ENCODE measurements around the gene KIF5B.
"Not testable (repeated sequence)": the region's sequence is repeated elsewhere in the genome, so short reads cannot be mapped to it uniquely, and the experiment has no call there.

The KIF5B gene

DNA sequence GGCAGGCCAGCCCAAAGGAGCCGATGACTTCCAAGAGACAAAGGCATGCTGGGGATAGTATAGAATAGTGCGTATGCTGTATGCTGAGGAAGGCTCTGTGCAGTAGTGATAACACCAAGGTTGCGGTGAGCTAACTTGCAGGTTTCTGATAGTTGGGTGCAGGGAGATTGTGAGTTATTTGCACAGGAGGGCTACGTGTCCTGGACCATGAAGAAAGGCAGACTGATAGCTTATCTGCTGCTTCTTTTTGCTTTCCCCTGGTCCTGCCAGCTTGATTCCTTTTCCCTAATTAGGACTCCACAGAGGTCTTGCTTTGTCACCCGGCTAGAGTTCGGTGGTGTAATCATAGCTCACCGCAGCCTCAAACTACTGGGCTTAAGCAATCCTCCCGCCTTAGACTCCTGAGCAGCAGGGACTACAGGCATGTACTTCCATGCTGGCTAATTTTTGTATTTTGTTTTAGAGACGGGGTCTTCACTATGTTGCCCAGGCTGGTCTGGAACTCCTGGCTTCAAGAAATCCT, 83.6 kb downstream of the KIF5B start:
- peak; percentile 36 to 77 (median 42) for DNase-seq
- peak overlapping the region in 1 of 2 experiments; percentile 50 for H3K27ac ChIP-seq (ENCODE audit: insufficient read depth in 1 of 2, low read depth in 1 of 2, low read length in 2 of 2, poor library complexity in 1 of 2, severe bottlenecking in 2 of 2)

DNA sequence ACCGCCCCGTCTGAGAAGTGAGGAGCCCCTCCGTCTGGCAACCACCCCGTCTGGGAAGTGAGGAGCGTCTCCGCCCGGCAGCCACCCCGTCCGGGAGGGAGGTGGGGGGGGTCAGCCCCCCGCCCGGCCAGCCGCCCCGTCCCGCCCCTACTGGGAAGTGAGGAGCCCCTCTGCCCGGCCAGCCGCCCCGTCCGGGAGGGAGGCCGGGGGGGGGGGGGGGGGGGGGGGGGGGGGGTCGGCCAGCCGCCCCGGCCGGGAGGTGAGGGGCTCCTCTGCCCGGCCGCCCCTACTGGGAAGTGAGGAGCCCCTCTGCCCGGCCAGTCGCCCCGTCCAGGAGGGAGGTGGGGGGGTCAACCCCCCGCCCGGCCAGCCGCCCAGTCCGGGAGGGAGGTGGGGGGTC, 86.4 kb downstream of the KIF5B start:
- no CpG with 5 or more reads among the region's 32 CpGs for WGBS (ENCODE audit: insufficient coverage)

More for the DNA sequence above, 83.6 kb downstream of the KIF5B start:
- no peak overlapping the region for H3K4me3 ChIP-seq (ENCODE audit: control insufficient read depth in 1 of 7, extremely low read depth in 1 of 7, insufficient read depth in 4 of 7, low read depth in 2 of 7, low read length in 6 of 7)
- ChIA-PET POLR2A (no interaction called here), CTCF (interaction anchor here (0.8 kb wide), 1 partner anchor 11 kb away, joined by 3 read pairs; no protein-coding TSS in a partner anchor)
- 91% methylated on average over 9 of the region's 9 CpGs for WGBS (ENCODE audit: insufficient coverage)
- H3K9me3 ChIP-seq (ENCODE audit: control extremely low read depth in 1 of 5, control insufficient read depth in 4 of 5, insufficient read depth in 2 of 5, low read depth in 1 of 5, low read length in 4 of 5), result no peaks in the 10 kb centered on the region
- no peaks in the 10 kb centered on the region for H3K36me3 ChIP-seq (ENCODE audit: control insufficient read depth in 4 of 4, insufficient read depth in 4 of 4, low read length in 3 of 4)
- peaks cover 0 to 13% (median 0%) of the 10 kb centered on the region in 5 experiments for H3K27me3 ChIP-seq (replicated peaks in 2 of 5; ENCODE audit: control insufficient read depth in 4 of 5, insufficient read depth in 5 of 5, low read length in 4 of 5)
- peaks cover 2 to 6% (median 4%) of the 10 kb centered on the region in 4 experiments for H3K4me1 ChIP-seq (ENCODE audit: control extremely low read depth in 1 of 4, control insufficient read depth in 4 of 4, insufficient read depth in 4 of 4, low read length in 3 of 4)

DNA sequence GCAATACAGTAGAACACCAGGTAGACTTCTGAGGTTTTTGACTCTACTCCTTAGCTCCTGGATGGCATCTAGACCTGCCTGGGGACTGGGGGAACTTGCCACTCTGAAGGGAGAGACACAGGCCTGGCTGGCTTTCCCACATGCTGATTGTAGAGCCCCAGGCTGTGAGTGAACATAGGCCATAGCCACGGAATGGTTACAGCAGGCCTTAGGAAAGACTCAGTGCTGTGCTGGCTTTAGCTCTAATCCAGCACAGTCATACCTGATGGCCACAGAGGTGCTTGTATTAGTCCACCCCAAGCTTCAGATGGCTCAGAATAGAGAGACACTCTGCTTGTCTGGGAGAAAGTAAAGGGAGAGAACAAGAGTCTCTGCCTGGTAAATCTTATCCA, 92.6 kb downstream of the KIF5B start:
- ChIA-PET POLR2A (no interaction called here), CTCF (interaction anchor here (1.1 kb wide), 1 partner anchor 102 kb away, joined by 4 read pairs; no protein-coding TSS in a partner anchor)
- DNase-seq, result no peak
- Histone ChIP-seq H3K27me3 (replicated peaks in 2 of 5; ENCODE audit: control insufficient read depth in 4 of 5, insufficient read depth in 5 of 5, low read length in 4 of 5) (peaks cover 0 to 8% (median 0%) of the 10 kb centered on the region in 5 experiments), H3K4me1 (ENCODE audit: control extremely low read depth in 1 of 4, control insufficient read depth in 4 of 4, insufficient read depth in 4 of 4, low read length in 3 of 4) (peaks cover 0 to 22% (median 13%) of the 10 kb centered on the region in 4 experiments), H3K27ac (ENCODE audit: insufficient read depth in 1 of 2, low read depth in 1 of 2, low read length in 2 of 2, poor library complexity in 1 of 2, severe bottlenecking in 2 of 2) (no peak overlapping the region), H3K4me3 (ENCODE audit: control insufficient read depth in 1 of 7, extremely low read depth in 1 of 7, insufficient read depth in 4 of 7, low read depth in 2 of 7, low read length in 6 of 7) (no peak overlapping the region), H3K9me3 (ENCODE audit: control extremely low read depth in 1 of 5, control insufficient read depth in 4 of 5, insufficient read depth in 2 of 5, low read depth in 1 of 5, low read length in 4 of 5) (no peaks in the 10 kb centered on the region), H3K36me3 (ENCODE audit: control insufficient read depth in 4 of 4, insufficient read depth in 4 of 4, low read length in 3 of 4) (no peaks in the 10 kb centered on the region)
- WGBS (ENCODE audit: insufficient coverage), result no CpG with 5 or more reads among the region's 1 CpG

More for the DNA sequence above, 86.4 kb downstream of the KIF5B start:
- H3K4me1 ChIP-seq (ENCODE audit: control extremely low read depth in 1 of 4, control insufficient read depth in 4 of 4, insufficient read depth in 4 of 4, low read length in 3 of 4); H3K36me3 ChIP-seq (ENCODE audit: control insufficient read depth in 4 of 4, insufficient read depth in 4 of 4, low read length in 3 of 4); POLR2A ChIA-PET; DNase-seq; CTCF ChIA-PET; H3K9me3 ChIP-seq (ENCODE audit: control extremely low read depth in 1 of 5, control insufficient read depth in 4 of 5, insufficient read depth in 2 of 5, low read depth in 1 of 5, low read length in 4 of 5); H3K4me3 ChIP-seq (ENCODE audit: control insufficient read depth in 1 of 7, extremely low read depth in 1 of 7, insufficient read depth in 4 of 7, low read depth in 2 of 7, low read length in 6 of 7); H3K27ac ChIP-seq (ENCODE audit: insufficient read depth in 1 of 2, low read depth in 1 of 2, low read length in 2 of 2, poor library complexity in 1 of 2, severe bottlenecking in 2 of 2); H3K27me3 ChIP-seq (replicated peaks in 2 of 5; ENCODE audit: control insufficient read depth in 4 of 5, insufficient read depth in 5 of 5, low read length in 4 of 5): not testable (repeated sequence)

DNA sequence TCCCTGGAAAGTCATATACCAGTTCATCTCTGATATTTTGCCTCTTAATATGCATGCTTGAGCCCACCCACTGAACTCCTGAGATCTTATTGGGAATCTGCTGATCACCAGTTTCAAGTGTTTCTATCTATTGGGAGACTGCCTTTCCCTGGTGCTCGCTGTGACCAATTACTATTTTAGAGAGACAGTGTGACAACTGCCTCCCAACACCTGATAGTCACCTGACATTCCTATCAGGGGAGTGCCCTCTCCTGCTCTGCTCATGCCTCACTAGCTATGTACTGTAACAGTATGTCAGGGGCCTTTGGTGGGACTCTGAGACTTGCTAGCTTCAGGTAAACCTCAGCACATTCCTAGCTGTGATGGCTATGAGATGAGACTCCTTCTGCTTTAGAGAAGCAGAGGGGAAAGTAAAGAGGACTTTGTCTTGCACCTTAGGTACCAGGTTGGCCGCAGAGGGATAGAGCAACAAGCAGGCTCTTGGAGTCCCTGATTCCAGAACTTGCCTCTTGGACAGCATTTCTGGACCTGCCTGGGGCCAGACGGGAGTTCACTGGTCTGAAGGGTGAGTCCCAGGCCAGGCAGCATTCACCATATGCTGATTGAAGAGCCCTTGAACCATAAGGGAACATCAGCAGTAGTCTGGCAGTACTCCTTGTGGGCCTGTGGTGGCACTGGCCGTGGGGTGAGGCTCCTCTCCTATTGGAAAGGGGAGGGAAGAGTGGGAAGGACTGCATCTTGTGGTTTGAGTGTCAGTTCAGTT, 93.2 kb downstream of the KIF5B start:
- ChIA-PET POLR2A (no interaction called here), CTCF (interaction anchor here (1.1 kb wide), 1 partner anchor 101 kb away, joined by 4 read pairs; no protein-coding TSS in a partner anchor)
- H3K36me3 ChIP-seq (ENCODE audit: control insufficient read depth in 4 of 4, insufficient read depth in 4 of 4, low read length in 3 of 4), result no peaks in the 10 kb centered on the region
- H3K4me1 ChIP-seq (ENCODE audit: control extremely low read depth in 1 of 4, control insufficient read depth in 4 of 4, insufficient read depth in 4 of 4, low read length in 3 of 4), result peaks cover 0 to 22% (median 13%) of the 10 kb centered on the region in 4 experiments
- 94% methylated on average over 4 of the region's 4 CpGs for WGBS (ENCODE audit: insufficient coverage)
- H3K27ac ChIP-seq (ENCODE audit: insufficient read depth in 1 of 2, low read depth in 1 of 2, low read length in 2 of 2, poor library complexity in 1 of 2, severe bottlenecking in 2 of 2), result no peak overlapping the region
- no peak for DNase-seq
- no peak overlapping the region for H3K4me3 ChIP-seq (ENCODE audit: control insufficient read depth in 1 of 7, extremely low read depth in 1 of 7, insufficient read depth in 4 of 7, low read depth in 2 of 7, low read length in 6 of 7)
- H3K9me3 ChIP-seq (ENCODE audit: control extremely low read depth in 1 of 5, control insufficient read depth in 4 of 5, insufficient read depth in 2 of 5, low read depth in 1 of 5, low read length in 4 of 5), result no peaks in the 10 kb centered on the region
- H3K27me3 ChIP-seq (replicated peaks in 2 of 5; ENCODE audit: control insufficient read depth in 4 of 5, insufficient read depth in 5 of 5, low read length in 4 of 5), result peaks cover 0 to 8% (median 0%) of the 10 kb centered on the region in 5 experiments

DNA sequence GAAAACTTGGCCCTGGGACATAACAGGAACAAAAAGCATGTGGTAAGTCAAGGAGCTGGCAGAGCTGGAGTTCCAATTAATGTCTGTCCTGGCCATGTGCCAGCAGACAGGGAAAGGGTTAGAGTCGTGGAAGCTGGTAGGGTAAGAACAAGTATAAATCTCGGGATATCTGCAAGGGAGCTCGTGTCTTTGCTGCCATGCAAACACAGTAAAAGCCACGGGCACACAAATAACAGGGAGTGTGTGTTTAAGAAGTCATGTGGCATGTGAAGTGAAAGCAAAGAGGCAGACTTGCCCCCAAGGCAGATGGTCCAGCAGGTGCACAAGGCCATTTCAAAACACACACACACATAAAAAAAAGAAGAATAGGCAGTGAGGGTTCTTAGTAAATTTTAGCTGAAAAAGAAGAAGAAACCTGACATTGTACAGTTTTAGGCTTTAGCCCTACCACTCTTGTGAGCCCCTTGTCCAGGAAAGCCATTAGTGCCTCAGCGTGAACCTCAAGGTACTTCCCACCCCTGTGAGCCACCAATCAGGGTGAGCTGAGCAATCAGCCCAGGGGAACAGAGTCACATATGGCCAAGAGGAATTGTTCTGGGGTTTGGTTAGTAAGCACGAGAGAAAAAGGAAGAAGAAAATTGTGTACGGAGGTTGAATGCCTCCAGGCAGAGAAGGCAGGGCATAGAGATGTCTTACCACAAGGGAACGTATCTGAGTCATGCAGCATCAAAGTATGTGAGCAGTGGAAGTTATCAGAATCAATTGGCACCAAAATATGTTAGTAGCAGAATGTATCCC, 94.7 kb downstream of the KIF5B start:
- 39% methylated on average over 7 of the region's 8 CpGs for WGBS (ENCODE audit: insufficient coverage)
- CTCF ChIA-PET, result interaction anchor here (0.6 to 1.3 kb wide), 2 partner anchors 11 to 43 kb away, joined by 3 read pairs; no protein-coding TSS in a partner anchor
- no peaks in the 10 kb centered on the region for H3K36me3 ChIP-seq (ENCODE audit: control insufficient read depth in 4 of 4, insufficient read depth in 4 of 4, low read length in 3 of 4)
- peak overlapping the region in 1 of 7 experiments; percentile 14 for H3K4me3 ChIP-seq (ENCODE audit: control insufficient read depth in 1 of 7, extremely low read depth in 1 of 7, insufficient read depth in 4 of 7, low read depth in 2 of 7, low read length in 6 of 7)
- H3K4me1 ChIP-seq (ENCODE audit: control extremely low read depth in 1 of 4, control insufficient read depth in 4 of 4, insufficient read depth in 4 of 4, low read length in 3 of 4), result peaks cover 0 to 22% (median 13%) of the 10 kb centered on the region in 4 experiments
- H3K27ac ChIP-seq (ENCODE audit: insufficient read depth in 1 of 2, low read depth in 1 of 2, low read length in 2 of 2, poor library complexity in 1 of 2, severe bottlenecking in 2 of 2), result no peak overlapping the region
- peaks cover 0 to 8% (median 0%) of the 10 kb centered on the region in 5 experiments for H3K27me3 ChIP-seq (replicated peaks in 2 of 5; ENCODE audit: control insufficient read depth in 4 of 5, insufficient read depth in 5 of 5, low read length in 4 of 5)
- peak; percentile 11 to 87 (median 75) for DNase-seq
- no peaks in the 10 kb centered on the region for H3K9me3 ChIP-seq (ENCODE audit: control extremely low read depth in 1 of 5, control insufficient read depth in 4 of 5, insufficient read depth in 2 of 5, low read depth in 1 of 5, low read length in 4 of 5)
- POLR2A ChIA-PET, result no interaction called here

DNA sequence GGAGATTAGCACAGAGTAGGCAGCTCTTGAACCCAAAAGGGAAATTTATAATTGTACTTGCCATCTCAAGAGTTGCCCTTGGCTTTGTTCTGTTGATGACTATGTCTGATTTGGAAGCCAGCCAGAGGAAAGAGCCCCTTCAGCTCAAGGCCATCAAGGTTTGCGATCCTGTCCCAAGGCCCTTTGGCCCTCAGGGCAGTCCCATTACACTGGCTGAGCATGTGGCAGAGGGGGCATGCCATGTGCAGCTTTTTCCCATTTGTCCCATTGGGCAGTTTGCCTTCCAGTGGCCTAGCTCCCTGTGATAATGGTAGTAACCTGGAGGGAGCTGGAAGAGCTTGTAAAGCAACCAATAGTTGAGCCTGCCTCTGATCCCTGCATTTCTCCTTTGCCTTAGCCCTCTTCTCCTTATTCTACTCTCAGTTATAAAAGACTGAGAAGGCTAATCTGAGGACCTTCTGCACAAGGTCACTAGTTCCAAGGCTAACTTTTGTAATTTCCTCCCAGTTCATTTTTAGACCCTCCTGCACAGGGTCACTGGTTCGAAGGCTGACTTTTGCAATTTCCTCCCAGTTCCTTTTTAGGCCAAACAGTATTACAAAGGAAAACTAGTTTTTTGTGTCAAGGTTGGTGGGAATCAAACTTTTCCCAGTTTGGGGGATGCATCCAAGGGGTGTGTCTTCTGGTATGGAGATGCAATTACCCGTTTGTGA, 96.6 kb downstream of the KIF5B start:
- CTCF ChIA-PET, result interaction anchor here (0.6 to 1.2 kb wide), 4 partner anchors 11 to 92 kb away, joined by 3 to 5 read pairs (median 3); no protein-coding TSS in a partner anchor
- DNase-seq, result no peak
- 64% methylated on average over 3 of the region's 3 CpGs for WGBS (ENCODE audit: insufficient coverage)
- no peak overlapping the region for H3K4me3 ChIP-seq (ENCODE audit: control insufficient read depth in 1 of 7, extremely low read depth in 1 of 7, insufficient read depth in 4 of 7, low read depth in 2 of 7, low read length in 6 of 7)
- no peaks in the 10 kb centered on the region for H3K36me3 ChIP-seq (ENCODE audit: control insufficient read depth in 4 of 4, insufficient read depth in 4 of 4, low read length in 3 of 4)
- H3K9me3 ChIP-seq (ENCODE audit: control extremely low read depth in 1 of 5, control insufficient read depth in 4 of 5, insufficient read depth in 2 of 5, low read depth in 1 of 5, low read length in 4 of 5), result peaks cover 0 to 10% (median 9%) of the 10 kb centered on the region in 5 experiments
- no peak overlapping the region for H3K27ac ChIP-seq (ENCODE audit: insufficient read depth in 1 of 2, low read depth in 1 of 2, low read length in 2 of 2, poor library complexity in 1 of 2, severe bottlenecking in 2 of 2)
- peaks cover 0 to 8% (median 0%) of the 10 kb centered on the region in 5 experiments for H3K27me3 ChIP-seq (replicated peaks in 2 of 5; ENCODE audit: control insufficient read depth in 4 of 5, insufficient read depth in 5 of 5, low read length in 4 of 5)
- peaks cover 0 to 24% (median 13%) of the 10 kb centered on the region in 4 experiments for H3K4me1 ChIP-seq (ENCODE audit: control extremely low read depth in 1 of 4, control insufficient read depth in 4 of 4, insufficient read depth in 4 of 4, low read length in 3 of 4)
- POLR2A ChIA-PET, result no interaction called here

Measured in common myeloid progenitor, CD34-positive (primary cell).